ENCODE results near the gene IER3. TPM values are rescaled to one million over a fixed set of nuclear protein-coding genes. Genes with fewer than 3 reads are reported as not detected.
A peak's percentile ranks its signal among the peaks of the same experiment; 100 is the strongest.

IER3 gene
- total and polyA plus RNA-seq, 2 of the 13 experiments (the other 11 are each of a cell fraction or from before 2014, with no cell fraction given), result 51.1 to 131 TPM

DNA sequence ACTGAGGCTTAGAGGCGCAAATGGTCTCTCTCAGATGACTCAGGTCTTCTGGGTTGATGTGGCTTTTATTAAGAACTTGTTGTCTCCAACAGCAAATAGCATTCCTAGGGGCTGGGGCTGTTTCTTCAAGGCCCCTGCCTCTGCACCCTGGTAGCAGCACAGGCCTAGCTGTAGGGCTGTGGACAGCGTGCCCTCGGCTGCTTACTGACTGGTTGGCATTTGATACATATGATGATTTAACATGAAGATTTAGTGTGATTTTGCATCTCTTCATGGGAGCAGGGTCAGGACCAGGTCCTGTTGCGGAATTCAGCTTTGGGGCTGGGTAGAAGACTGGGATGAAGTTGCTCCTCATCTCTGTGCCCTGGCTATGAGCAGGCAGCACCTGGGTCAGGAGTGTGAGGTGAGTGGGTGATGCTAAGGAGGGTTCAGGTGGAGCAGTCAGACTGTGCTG is 24.3 kb upstream of the IER3 start (continued):
- TF ChIP-seq CEBPZ (IDR thresholded peaks at IDR 0.05; ENCODE audit: low read length), result no peak
- TF ChIP-seq KAT7 (CRISPR knock-in tag; IDR thresholded peaks at IDR 0.05; ENCODE audit: borderline replicate concordance), result no peak
- TF ChIP-seq ATM (IDR thresholded peaks at IDR 0.05; ENCODE audit: borderline replicate concordance), result no peak
- TF ChIP-seq, protein P1, sequence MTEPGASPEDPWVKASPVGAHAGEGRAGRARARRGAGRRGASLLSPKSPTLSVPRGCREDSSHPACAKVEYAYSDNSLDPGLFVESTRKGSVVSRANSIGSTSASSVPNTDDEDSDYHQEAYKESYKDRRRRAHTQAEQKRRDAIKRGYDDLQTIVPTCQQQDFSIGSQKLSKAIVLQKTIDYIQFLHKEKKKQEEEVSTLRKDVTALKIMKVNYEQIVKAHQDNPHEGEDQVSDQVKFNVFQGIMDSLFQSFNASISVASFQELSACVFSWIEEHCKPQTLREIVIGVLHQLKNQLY (CRISPR knock-in tag; IDR thresholded peaks at IDR 0.05), result no peak
- 0 out of 2 replicates have a peak, but pooled peaks have one; percentile 3 for TF ChIP-seq ZNF891 (CRISPR knock-in tag; IDR thresholded peaks at IDR 0.05)
- no peak for TF ChIP-seq TEAD2 (CRISPR knock-in tag; IDR thresholded peaks at IDR 0.05)
- no peak for TF ChIP-seq KLF12 (CRISPR knock-in tag; IDR thresholded peaks at IDR 0.05; ENCODE audit: borderline replicate concordance)
- no peak for TF ChIP-seq ZNF841 (CRISPR knock-in tag; IDR thresholded peaks at IDR 0.05; ENCODE audit: borderline replicate concordance)
- TF ChIP-seq DMTF1 (CRISPR knock-in tag; IDR thresholded peaks at IDR 0.05), result no peak
- peak; percentile 75; the same call in 1 of the 2 replicates for TF ChIP-seq ZFP82 (CRISPR knock-in tag; IDR thresholded peaks at IDR 0.05; ENCODE audit: borderline replicate concordance)
- no peak for TF ChIP-seq ZNF264 (CRISPR knock-in tag; IDR thresholded peaks at IDR 0.05)
- TF ChIP-seq, protein P2, sequence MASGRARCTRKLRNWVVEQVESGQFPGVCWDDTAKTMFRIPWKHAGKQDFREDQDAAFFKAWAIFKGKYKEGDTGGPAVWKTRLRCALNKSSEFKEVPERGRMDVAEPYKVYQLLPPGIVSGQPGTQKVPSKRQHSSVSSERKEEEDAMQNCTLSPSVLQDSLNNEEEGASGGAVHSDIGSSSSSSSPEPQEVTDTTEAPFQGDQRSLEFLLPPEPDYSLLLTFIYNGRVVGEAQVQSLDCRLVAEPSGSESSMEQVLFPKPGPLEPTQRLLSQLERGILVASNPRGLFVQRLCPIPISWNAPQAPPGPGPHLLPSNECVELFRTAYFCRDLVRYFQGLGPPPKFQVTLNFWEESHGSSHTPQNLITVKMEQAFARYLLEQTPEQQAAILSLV (CRISPR knock-in tag; IDR thresholded peaks at IDR 0.05; ENCODE audit: borderline replicate concordance), result no peak
- TF ChIP-seq ZNF543 (CRISPR knock-in tag; IDR thresholded peaks at IDR 0.05), result peak; percentile 5; the same call in 1 of the 2 replicates
- TF ChIP-seq ATAD3A (CRISPR knock-in tag; IDR thresholded peaks at IDR 0.05), result no peak
- TF ChIP-seq ZNF33B (CRISPR knock-in tag; IDR thresholded peaks at IDR 0.05), result no peak
- TF ChIP-seq ZNF607 (CRISPR knock-in tag; IDR thresholded peaks at IDR 0.05; ENCODE audit: borderline replicate concordance), result 0 out of 2 replicates have a peak, but pooled peaks have one; percentile 66
- no peak for TF ChIP-seq DR1 (CRISPR knock-in tag; IDR thresholded peaks at IDR 0.05)
- no peak for TF ChIP-seq ZNF569 (CRISPR knock-in tag; IDR thresholded peaks at IDR 0.05; ENCODE audit: borderline replicate concordance)
- no peak for TF ChIP-seq ZSCAN29 (CRISPR knock-in tag; conservative IDR thresholded peaks at IDR 0.05)
- no peak for TF ChIP-seq HBP1 (CRISPR knock-in tag; IDR thresholded peaks at IDR 0.05; ENCODE audit: low read depth)
- no peak for TF ChIP-seq MAF1 (CRISPR knock-in tag; IDR thresholded peaks at IDR 0.05; ENCODE audit: borderline replicate concordance)
